Skeletal muscle tissue (tissue), 4 donors: ENCODE results near the gene FSTL4. TPM values are rescaled to one million over a fixed set of nuclear protein-coding genes. Genes with fewer than 3 reads are reported as not detected.

Experiments used
- H3K27ac ChIP-seq: one replicate; pipeline ENCODE4 v1.7.0; 2013; ENCODE audit warnings: mild to moderate bottlenecking, low read depth, low read length, inconsistent platforms
- H3K27me3 ChIP-seq, 3 donors: one replicate each; pipeline ENCODE4 v1.7.0; 2013; ENCODE audit warnings: low read length in 3 of 3; ENCODE audit not compliant: control insufficient read depth in 3 of 3, insufficient read depth in 3 of 3
- H3K36me3 ChIP-seq, 3 donors: one replicate each; pipeline ENCODE4 v1.7.0; 2013; ENCODE audit warnings: low read length in 3 of 3; ENCODE audit not compliant: control insufficient read depth in 3 of 3, insufficient read depth in 3 of 3
- H3K4me1 ChIP-seq, 3 donors: one replicate each; pipeline ENCODE4 v1.7.0; 2013; ENCODE audit warnings: low read length in 3 of 3, mild to moderate bottlenecking in 3 of 3; ENCODE audit not compliant: control insufficient read depth in 3 of 3, insufficient read depth in 3 of 3
- H3K4me3 ChIP-seq, 3 donors: one replicate each; pipeline ENCODE4 v1.7.0; 2013; ENCODE audit warnings: low read length in 3 of 3
- H3K9ac ChIP-seq, 3 donors: one replicate each; pipeline ENCODE4 v1.7.0; 2013; ENCODE audit warnings: low read length in 3 of 3, mild to moderate bottlenecking in 3 of 3, moderate library complexity in 2 of 3, low read depth in 1 of 3
- H3K9me3 ChIP-seq, 3 donors: one replicate each; pipeline ENCODE4 v1.7.0; 2013; ENCODE audit warnings: low read length in 3 of 3; ENCODE audit not compliant: control insufficient read depth in 3 of 3
- total RNA-seq: library from RNA; depleted of rRNA; stranded (reverse); fragments of >200 nt; gene quantifications from one replicate; pipeline ENCODE4 v1.2.3, GENCODE V29; 2014
- donor health status: Osteomylitis.

Gene FSTL4
- total RNA-seq, 1 donor from 2014 or later, result 1.0 TPM

DNA sequence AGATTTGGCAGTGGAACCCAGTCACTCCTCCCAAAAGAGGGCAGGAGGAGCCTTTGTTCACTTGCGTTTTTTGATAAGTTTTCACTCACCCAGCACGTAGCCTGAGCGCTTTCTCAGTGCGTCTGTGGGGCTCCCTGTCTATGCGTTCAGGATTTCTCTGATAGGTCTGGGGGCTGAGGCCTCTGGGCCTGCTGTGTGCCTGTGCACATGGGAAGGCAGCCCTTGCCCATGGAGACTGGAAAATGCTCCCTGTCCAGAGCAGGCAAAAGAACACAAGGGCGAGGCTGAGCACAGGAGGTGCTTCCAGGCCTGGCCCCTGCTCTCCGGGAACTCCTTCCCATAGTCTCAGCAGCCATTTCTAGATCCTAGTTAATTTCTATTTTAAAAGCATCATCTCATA is 249.9 kb downstream of the FSTL4 start:
- no peak overlapping the region for H3K4me3 ChIP-seq

DNA sequence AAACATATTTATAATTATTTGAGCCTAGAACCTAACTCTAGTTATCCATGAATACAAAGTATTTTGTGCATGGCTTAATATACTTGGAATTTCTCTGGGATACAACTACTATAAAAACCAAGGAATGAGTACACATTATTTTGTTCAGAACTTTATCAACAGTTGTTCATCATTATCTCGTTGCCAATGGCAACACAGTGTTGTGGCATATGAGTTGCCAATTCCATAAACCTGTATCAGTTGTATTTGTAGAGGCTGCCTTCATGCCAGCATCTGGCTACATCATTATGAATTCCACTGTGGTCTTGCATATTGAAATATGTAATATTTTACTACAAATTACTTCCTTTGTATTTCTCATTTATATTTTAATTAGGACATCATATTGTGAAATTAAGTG is 250.4 kb downstream of the FSTL4 start:
- Histone ChIP-seq H3K27ac (no peak overlapping the region), H3K9me3 (no peaks in the 10 kb centered on the region), H3K27me3 (no peaks in the 10 kb centered on the region), H3K9ac (no peak overlapping the region), H3K36me3 (no peaks in the 10 kb centered on the region), H3K4me1 (peaks cover 7 to 12% (median 8%) of the 10 kb centered on the region in 3 donors), H3K4me3 (no peak overlapping the region)

More for the DNA sequence above, 249.9 kb downstream of the FSTL4 start:
- Histone ChIP-seq H3K27me3 (no peaks in the 10 kb centered on the region), H3K9ac (no peak overlapping the region), H3K27ac (no peak overlapping the region), H3K4me1 (peaks cover 4 to 7% (median 6%) of the 10 kb centered on the region in 3 donors), H3K9me3 (no peaks in the 10 kb centered on the region), H3K36me3 (no peaks in the 10 kb centered on the region)

DNA sequence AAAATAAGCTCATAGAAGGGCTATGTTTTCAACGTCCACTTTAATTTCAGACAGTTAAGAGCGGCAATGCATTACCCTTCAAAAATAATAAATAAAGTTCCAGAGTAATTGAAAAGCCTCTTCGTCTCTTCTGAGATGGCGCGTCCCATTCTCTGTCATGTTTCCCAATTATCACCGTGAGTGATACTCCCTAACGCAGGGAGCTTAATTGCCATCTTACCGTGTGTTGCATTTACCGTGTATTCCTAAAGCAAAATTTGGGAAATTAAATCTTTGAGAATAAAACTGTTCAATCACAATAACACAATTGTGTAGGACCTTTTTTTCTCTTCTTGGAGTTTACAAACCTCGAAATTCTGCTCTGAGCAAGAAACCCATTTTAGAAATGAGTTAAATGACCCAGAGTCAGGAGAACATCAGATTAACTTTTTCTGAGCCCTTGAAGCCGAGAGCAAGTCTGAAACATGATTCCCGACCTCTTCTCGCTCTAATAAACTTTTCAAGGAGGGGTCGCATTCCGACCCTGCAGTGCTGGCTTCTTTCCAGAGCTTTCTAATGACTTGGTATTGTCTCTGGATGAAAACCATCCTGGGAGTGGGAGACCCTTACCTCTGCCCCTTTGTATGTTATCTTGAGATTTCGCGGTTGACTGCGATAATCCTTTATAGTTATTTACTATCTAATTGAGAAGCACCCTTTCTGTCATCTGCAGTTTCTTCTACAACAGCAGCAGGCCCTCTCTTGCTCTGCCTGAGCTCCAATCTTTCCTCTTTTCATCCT is 251.5 kb downstream of the FSTL4 start:
- Histone ChIP-seq H3K9ac (no peak overlapping the region), H3K9me3 (no peaks in the 10 kb centered on the region), H3K27me3 (no peaks in the 10 kb centered on the region), H3K36me3 (no peaks in the 10 kb centered on the region), H3K27ac (no peak overlapping the region), H3K4me1 (peaks cover 11 to 17% (median 11%) of the 10 kb centered on the region in 3 donors), H3K4me3 (no peak overlapping the region)

DNA sequence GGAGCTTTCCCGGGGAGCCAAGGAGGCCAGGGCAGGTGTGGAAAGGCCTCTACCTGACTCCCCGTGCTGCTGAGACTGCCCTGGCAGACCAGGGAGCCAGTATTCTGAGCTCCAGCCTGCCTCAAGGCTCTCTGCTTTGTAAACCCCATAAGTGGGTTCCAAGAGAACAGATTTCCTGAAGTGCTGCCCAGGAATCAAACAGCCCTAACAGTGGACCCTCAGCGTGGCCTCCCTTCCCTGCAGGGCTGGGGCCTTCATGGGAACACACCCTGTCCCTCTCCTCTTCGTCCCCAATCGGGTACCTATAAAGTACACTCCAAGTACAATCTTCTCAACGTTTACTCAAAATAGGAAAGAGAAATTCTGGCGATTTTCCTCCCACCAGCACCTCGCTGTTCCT is 252.5 kb downstream of the FSTL4 start:
- H3K4me3 ChIP-seq, result no peak overlapping the region
- no peaks in the 10 kb centered on the region for H3K27me3 ChIP-seq
- H3K9me3 ChIP-seq, result no peaks in the 10 kb centered on the region
- H3K9ac ChIP-seq, result no peak overlapping the region
- no peaks in the 10 kb centered on the region for H3K36me3 ChIP-seq
- peaks cover 11 to 17% (median 11%) of the 10 kb centered on the region in 3 donors for H3K4me1 ChIP-seq
- no peak overlapping the region for H3K27ac ChIP-seq

DNA sequence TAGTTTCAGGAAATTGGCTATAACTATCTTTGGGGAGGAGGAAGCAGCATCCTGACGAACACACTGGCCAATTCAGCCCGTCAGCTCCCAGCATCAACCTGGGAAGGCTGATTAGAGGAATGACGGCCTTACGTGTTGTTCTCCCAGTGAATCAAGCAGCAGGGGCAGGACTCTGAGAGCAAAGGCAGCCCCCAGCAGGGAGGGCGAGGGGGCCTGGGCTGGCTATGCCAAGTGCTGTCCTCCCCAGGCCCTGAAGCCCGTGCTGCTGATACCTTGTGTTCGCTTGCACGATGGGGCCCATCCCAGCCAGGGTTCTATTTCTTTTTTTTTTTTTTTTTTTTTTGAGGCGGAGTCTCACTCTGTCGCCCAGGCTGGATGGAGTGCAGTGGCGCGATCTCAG is 254.1 kb downstream of the FSTL4 start:
- H3K36me3 ChIP-seq, result no peaks in the 10 kb centered on the region
- H3K9me3 ChIP-seq, result no peaks in the 10 kb centered on the region
- peaks cover 11 to 17% (median 11%) of the 10 kb centered on the region in 3 donors for H3K4me1 ChIP-seq
- H3K27ac ChIP-seq, result no peak overlapping the region
- H3K9ac ChIP-seq, result no peak overlapping the region
- H3K27me3 ChIP-seq, result no peaks in the 10 kb centered on the region
- H3K4me3 ChIP-seq, result no peak overlapping the region

DNA sequence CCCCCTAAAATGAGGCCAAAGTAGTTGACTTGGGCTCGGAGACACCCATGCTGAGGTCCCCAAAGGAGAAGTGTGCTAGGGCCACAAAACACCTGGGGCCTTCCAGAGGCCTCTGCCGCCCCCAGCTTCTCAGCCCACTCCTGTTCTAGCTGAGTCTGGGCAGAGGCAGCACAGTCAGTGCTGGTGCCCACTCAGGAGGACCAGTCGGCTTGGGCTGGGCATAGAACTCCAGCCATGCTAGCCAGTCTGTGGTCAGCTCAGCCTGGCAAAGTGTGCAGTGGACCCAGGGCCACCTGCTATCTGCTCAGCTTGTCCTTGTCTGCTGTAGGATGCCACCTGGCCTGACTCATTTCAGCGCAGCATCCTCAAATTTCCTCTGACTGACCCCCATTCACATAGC is 254.6 kb downstream of the FSTL4 start:
- H3K9ac ChIP-seq, result no peak overlapping the region

DNA sequence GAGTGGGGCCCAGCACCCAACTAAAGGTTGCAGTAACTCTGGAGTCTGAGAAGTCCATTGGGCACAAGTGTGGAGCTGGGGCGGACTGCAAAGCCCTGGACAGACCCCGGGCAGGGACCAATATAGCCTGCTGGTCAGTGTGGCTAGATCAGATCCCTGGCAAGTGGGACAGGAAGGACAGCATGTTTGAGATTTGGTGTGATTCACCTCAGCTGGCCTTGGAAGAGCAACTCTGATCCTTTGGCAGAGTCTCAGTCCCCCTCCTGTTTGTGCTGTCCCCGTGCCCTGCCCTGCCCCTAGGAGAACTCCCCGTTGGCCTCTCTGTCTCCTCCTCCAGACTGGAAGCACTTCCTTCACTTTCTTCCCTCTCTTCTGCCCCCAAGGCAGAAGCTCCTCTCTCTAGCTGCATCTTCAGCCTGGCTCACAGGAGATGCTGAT is 255.3 kb downstream of the FSTL4 start:
- H3K27me3 ChIP-seq, result no peaks in the 10 kb centered on the region
- H3K36me3 ChIP-seq, result no peaks in the 10 kb centered on the region

More for the DNA sequence above, 254.6 kb downstream of the FSTL4 start:
- Histone ChIP-seq H3K27ac (no peak overlapping the region), H3K9me3 (no peaks in the 10 kb centered on the region), H3K27me3 (no peaks in the 10 kb centered on the region), H3K4me1 (peaks cover 11 to 17% (median 11%) of the 10 kb centered on the region in 3 donors), H3K36me3 (no peaks in the 10 kb centered on the region), H3K4me3 (no peak overlapping the region)

DNA sequence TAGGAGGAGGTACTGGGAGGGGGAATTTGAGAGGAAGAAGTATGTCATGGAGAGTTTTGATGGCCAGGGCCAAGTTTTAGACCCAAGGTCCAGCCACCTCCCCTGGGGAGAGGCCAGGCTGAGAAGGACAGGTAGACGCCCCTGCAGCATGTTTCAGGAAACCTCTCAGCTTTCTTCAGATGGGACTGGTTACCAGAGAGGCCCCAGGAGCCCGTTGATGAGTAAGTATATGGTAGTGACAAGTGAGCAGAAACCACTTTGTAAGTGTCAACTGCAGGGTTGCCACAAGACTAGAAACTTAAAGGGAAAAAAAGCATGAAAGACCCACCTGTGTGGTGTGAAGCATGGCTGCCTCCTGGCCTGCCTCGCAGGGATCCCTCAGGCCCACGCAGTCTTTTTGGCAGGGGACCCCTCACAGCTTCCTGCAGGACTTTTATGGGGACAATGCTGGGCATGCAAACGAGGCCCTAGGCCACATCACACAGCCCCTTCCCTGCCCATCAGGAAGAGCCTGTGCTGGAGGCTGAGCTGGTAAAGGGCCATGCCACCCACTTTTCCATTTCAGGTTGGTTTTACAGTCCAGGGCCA is 255.9 kb downstream of the FSTL4 start:
- Histone ChIP-seq H3K27ac (no peak overlapping the region), H3K27me3 (no peaks in the 10 kb centered on the region), H3K9ac (no peak overlapping the region), H3K4me3 (no peak overlapping the region), H3K4me1 (peaks cover 11 to 17% (median 11%) of the 10 kb centered on the region in 3 donors), H3K9me3 (no peaks in the 10 kb centered on the region), H3K36me3 (no peaks in the 10 kb centered on the region)

More for the DNA sequence above, 255.3 kb downstream of the FSTL4 start:
- Histone ChIP-seq H3K4me1 (peaks cover 11 to 17% (median 11%) of the 10 kb centered on the region in 3 donors), H3K9me3 (no peaks in the 10 kb centered on the region), H3K4me3 (no peak overlapping the region), H3K27ac (no peak overlapping the region), H3K9ac (peak overlapping the region in 1 of 3 donors; percentile 10)

DNA sequence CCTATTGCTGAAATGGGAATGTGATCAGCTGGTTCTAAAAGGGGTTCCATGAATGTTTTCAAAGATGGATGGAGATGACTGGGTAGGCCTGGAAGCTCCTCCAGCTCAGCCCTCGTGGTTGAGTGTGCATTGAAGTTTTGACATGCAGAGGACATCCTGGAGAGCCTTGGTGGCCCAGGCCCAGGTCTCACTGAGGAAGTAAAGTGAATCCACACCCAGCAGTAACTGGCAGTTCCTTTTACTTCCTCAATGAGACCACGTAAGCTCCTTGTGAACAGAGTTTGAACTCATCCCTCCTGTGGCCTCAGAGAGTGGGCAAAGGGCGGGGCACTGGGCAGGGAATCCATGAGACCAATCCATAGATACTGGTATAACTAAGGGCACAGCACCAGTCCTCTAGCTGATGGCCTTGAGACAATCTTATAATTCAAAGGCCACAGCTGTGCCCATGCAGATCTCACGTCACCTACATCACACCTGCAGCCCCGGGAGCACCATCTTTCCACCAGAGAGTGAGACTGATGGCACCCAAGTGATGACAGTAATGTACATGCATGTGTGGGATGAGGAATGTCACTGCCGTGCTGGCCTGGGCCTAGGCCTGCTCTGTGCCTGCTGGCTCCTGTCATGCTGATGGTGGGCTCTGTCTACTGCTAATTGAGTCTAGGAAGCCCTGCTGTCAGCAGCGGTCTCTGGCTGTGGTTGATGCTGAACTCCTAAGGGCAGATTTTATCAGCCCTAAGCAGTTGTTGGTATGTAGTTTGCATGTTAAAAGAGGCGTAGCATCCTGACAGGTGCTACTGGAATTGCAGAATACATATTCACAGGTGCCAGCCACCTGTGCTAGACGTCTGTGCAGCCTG is 257.8 kb downstream of the FSTL4 start:
- no peak overlapping the region for H3K9ac ChIP-seq
- peaks cover 11 to 17% (median 11%) of the 10 kb centered on the region in 3 donors for H3K4me1 ChIP-seq
- no peaks in the 10 kb centered on the region for H3K36me3 ChIP-seq
- no peaks in the 10 kb centered on the region for H3K9me3 ChIP-seq
- H3K4me3 ChIP-seq, result no peak overlapping the region
- no peaks in the 10 kb centered on the region for H3K27me3 ChIP-seq
- no peak overlapping the region for H3K27ac ChIP-seq
